SKM-1 treated with dmso at 0.1 percent for 144 hours (cell line): ENCODE data around the gene SPHK1.

Source experiments
- DNase-seq: peaks from one replicate; lab custom pipeline; 2025; ENCODE audit not compliant: unreplicated experiment; lab: John Stamatoyannopoulos, UW

Gene SPHK1

DNA sequence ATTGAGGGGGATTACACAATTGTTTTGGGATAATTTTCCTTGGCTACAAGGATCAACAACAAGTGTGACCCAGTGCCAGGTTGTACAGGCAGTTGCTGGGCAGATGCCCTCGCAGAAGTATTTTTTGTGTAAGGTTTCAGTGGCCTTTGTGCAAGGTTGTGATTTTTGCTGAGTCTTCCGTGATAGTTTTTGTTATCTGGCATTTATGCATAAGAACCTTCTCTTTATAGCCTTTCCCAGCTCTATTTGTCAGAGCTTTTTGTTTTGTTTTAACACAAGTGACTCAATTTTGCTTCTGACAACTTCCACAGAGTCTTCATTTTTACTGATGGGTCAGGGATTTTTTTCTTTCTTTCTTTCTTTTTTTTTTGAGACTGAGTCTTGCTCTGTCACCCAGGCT is 23.9 kb upstream of the SPHK1 start:
- no peak for DNase-seq

- no peak for DNase-seq
These were observed 21.1 kb upstream of the SPHK1 start for GRCh38 chr17:76363107-76363842.

- no peak for DNase-seq
These were observed 19.0 kb upstream of the SPHK1 start for GRCh38 chr17:76365256-76365903.

DNA sequence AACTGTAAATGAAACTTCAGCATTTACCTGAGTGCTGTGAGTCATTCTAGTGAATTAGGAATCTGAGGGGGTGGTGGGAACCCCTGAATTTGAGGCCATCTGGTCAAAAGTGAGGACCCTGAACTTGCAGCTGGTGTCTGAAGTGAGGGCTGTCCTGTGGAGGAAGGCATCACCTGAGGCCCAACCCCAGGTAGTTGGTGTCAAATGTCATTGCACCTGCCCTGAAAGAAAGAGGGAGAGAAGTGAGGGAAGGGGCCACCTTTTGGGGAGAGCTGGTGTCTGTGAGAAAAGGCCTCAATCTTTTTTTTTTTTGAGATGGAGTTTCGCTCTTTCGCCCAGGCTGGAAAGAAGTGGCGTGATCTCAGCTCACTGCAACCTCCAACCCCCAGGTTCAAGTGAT is 18.2 kb upstream of the SPHK1 start:
- DNase-seq, result no peak

DNA sequence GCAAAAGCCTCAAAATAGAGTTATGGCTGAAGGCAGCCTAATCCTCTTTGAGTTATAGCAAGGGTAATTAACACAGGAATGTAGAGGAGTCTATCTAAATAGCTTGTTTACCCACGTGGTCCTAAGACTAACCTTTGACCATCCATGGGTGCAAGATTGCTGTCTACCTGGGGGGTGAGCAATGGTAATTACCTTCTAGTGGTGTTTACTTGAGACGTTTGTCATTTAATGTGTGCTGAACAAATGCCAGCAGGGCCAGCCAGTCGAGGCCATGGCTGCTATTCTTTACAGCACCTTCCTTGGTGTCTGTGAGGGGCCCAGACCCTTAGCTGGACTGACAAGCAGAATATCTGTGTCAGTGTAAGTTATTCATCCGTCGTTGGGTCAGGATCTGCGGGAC is 16.8 kb upstream of the SPHK1 start:
- DNase-seq, result no peak

GRCh38 chr17:76368545-76368944 is 15.9 kb upstream of the SPHK1 start:
- DNase-seq, result no peak

DNA sequence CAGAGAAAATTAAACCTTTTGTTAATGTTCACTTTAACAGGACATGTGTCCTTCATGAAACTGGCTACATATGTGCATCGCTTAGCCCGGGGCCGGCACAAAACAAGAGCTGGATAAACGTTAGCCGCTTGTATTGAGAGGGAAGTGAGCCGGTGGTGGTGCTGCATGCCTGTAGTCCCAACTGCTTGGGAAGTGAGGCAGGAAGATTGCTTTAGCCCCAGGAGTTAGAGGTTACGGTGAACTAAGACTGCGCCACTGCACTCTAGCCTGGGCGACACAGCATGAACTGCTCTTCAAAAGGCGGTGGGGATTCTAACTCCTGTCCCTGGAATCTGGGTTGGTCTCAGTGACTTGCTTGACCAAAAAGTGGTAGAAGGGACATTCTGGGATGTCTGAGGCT is 15.0 kb upstream of the SPHK1 start:
- DNase-seq, result no peak

GRCh38 chr17:76369804-76370203 is 14.6 kb upstream of the SPHK1 start:
- DNase-seq, result no peak

DNA sequence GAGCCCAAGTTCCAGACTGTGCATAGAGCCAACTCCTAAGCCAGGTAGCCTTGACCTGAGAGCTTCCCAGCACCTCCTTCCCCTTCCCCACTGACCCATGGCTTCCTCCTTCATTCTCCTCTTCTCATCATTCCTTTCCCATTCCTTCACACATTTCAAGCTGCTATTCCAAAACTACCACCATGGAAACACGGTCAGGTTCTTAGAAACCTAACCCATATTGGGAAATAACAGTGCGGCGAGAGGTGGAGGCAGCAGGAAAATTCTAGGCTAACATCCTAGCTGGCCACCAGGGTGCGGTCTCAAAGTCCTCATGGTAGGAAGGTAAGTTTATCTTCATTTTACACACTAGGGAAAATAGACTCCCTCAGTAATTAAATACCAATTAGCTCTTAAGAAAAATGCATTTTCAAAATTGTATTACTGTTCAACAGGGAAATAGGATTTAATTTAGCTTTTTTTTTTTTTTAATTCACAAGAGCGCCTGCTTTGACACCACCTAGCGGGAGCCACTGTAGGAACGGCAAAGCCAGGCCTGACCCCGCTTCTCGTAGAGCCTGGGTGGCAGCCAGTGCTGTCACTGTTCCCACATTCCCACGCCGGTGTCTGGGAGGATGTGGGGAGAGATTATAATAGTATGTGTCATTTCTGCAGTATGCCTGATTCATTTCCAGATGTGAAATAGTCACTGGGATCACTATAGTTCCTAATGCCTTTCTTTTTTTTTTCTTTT is 14.0 kb upstream of the SPHK1 start:
- no peak for DNase-seq

DNA sequence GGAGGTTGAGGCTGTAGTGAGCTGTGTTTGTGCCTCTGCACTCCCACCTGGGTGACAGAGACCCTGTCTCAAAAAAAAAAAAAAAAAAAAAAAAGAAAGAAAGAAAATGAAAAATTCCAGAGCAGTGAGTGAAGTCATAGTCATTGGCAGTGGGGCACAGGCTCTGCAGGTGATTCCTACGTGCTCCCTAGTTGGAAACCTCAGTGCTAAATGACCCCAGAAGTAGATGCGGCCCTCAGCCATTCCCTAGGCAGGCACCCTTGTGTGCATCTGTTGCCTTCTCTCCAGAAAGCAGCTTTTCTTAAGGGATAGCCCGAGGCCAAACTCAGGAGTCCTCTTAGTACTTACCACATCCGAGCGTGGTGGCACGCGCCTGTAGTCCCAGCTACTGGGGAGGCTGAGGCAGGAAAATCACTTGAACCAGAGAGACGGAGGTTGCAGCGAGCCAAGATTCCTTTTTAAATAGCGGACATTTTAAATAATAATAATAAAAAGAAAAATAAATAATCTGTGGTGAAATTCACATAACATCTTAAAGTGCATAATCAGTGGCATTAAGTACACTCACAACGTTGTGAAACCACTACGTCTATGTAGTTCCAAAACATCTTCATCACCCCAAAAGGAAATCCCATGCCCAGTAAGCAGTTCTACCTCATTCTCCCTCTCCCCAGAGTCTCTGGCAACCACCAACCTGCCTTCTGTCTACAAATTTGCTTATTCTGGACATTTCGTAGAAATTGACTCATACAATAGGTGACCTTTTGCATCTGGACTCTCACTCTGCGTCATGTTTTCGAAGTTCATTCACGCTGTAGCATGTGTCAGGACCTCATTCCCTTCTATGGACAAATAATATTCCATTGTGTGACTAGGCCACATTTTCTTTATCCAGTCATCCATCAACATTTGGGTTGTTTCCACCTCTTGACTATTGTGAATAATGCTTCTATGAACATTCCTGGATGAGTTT is 12.5 kb upstream of the SPHK1 start:
- DNase-seq, result no peak

GRCh38 chr17:76376318-76377133 is 7.9 kb upstream of the SPHK1 start:
- DNase-seq, result no peak

GRCh38 chr17:76378548-76379274 is 5.7 kb upstream of the SPHK1 start:
- DNase-seq, result no peak

DNA sequence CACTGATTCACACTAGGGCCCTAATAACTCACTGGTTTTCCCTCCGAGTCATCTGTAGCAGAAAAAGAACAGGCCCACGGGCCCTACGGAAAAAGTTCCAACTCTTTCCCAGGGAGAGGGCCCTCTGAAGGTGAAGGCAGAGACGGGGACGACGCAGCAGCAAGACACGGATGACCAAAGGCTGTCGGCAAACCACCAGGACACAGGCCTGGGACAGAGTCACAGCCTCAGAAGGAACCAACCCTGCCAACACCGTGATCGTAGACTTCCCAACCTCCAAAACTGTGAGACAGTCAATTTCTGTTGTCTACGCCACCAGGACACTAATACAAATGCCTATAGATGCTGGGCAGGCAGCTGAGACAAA is 5.2 kb upstream of the SPHK1 start:
- DNase-seq, result no peak

DNA sequence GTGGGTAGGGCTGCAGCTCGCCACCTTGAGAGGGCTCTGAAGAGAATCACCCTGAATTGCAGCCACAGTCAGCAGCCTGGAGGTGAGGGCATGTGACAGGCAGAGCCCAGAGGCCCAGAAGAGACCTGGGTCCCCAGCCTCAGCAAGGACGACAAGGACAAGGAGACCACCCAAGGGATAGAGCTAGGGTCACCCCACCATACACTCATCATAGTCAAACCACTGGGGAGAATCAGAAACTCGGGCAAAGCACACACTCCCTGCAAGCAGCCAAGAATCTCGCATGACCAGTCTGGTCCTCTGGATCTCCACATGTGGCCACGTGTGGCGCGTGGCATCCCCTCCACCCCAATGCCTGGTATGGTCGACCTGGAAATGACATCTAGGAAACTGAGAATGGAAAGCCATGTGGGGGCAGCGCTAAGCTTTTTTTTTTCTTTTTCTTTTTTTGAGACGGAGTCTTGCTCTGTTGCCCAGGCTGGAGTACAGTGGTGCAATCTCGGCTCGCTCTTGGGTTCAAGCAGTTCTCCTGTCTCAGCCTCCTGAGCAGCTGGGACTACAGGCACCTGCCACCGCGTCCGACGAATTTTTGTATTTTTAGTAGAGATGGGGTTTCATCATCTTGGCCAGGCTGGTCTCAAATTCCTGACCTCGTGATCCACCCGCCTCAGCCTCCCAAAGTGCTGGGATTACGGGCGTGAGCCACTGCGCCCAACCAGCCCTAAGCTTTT is 4.6 kb upstream of the SPHK1 start:
- DNase-seq, result no peak

DNA sequence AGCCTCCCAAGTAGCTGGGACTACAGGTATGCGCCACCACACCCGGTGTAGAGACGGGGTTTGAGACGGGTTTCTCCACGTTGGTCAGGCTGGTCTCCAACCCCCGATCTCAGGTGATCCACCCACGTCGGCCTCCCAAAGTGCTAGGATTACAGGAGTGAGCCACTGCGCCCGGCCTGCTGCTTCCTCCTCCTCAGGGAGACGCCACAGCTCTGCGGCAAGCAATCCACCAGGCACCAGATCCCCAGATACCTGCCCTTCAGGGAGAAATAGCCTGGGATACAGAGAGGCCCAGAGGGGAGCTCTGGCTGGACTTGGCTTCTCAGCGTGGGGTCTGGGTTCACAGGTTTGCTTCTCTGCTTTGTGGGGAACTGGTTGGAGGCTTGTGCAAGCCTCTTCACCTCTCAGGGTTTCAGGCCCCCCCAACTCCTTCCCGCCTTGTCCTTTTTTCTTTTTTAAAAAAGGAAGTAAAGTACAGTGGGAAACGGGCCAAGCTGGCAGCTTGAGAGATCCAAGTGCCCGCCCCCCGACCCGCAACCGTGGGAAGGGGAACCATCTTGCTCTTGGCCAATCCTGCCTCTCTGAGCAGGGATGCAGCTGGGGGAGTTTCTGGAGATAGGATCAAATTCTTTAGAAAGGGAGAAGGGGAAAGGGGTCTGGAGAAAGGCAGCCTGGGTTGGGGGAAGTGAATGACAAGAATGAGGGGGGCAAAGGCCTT is 2.6 kb upstream of the SPHK1 start:
- no peak for DNase-seq

- DNase-seq, result no peak
These were observed 2.0 kb upstream of the SPHK1 start for GRCh38 chr17:76382351-76382802.

GRCh38 chr17:76382803-76383545 is 1.4 kb upstream of the SPHK1 start:
- DNase-seq, result no peak
